Measurements from ENCODE around the gene DIP2B. TPM values are rescaled to one million over a fixed set of nuclear protein-coding genes. Genes with fewer than 3 reads are reported as not detected.

Gene DIP2B
- total RNA-seq, 1 donor from 2014 or later, result 30.2 TPM

DNA sequence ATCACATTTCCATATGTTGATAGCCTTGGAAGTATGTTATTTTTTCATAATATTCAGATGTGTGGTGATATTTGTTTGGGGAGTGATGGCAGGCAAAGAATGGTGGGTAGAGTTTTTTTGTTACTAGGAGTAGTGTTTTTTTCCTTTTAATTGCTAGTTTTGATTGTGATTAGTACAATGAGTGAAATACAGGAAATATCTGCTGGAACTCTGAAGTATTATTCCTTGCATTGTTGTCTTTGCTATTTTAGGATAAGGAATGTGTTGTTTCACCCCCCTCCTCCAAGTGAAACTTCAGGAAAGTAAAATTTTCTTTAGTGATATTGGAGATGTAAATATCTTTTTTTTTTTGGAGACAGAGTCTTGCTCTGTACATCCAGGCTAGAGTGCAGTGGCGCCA is 105.4 kb downstream of the DIP2B start:
- Mint-ChIP-seq H3K9me3 (ENCODE audit: low read depth) (no peaks in the 10 kb centered on the region), H3K4me3 (ENCODE audit: low read depth) (no peak overlapping the region), H3K4me1 (ENCODE audit: low read depth) (peaks cover 8% of the 10 kb centered on the region), H3K36me3 (ENCODE audit: insufficient read depth) (no peaks in the 10 kb centered on the region), H3K27ac (no peak overlapping the region), H3K27me3 (no peaks in the 10 kb centered on the region)
- TF ChIP-seq, protein P1, sequence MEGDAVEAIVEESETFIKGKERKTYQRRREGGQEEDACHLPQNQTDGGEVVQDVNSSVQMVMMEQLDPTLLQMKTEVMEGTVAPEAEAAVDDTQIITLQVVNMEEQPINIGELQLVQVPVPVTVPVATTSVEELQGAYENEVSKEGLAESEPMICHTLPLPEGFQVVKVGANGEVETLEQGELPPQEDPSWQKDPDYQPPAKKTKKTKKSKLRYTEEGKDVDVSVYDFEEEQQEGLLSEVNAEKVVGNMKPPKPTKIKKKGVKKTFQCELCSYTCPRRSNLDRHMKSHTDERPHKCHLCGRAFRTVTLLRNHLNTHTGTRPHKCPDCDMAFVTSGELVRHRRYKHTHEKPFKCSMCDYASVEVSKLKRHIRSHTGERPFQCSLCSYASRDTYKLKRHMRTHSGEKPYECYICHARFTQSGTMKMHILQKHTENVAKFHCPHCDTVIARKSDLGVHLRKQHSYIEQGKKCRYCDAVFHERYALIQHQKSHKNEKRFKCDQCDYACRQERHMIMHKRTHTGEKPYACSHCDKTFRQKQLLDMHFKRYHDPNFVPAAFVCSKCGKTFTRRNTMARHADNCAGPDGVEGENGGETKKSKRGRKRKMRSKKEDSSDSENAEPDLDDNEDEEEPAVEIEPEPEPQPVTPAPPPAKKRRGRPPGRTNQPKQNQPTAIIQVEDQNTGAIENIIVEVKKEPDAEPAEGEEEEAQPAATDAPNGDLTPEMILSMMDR (IDR thresholded peaks at IDR 0.05; ENCODE audit: unreplicated experiment), result no peak
- DNase-seq (ENCODE audit: low spot score, unreplicated experiment), result no peak

DNA sequence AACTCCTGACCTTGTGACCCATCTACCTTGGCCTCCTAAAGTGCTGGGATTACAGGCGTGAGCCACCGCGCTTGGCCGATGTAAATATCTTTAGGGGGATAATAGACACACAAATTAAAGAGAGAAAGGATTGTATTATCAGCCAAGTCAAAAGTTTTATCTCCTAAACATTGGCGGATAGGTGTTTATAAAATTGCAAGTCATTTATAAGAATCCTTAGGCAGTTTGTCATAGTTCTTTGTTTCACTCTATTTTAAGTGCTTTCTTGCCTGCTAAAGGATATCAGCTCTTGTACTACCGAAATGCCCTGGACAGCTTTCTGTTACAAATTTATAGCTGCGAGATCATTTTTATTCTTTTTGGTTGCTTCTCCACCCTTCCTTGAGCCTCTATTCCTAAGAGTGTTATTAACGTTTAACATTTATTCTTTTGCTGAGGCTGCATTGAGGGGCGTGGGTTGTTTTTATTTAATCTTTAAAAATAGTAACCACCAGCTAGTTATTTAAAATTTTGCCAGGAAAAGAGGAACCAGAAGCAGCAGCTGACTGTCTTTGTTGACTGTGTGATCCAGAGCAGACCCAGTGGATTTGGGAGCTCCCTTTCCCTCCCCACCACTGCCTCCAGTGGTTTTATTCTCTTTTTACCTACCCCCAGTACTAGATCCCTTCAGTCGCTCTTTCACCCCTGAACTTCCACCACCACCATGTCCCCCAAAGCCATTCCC is 106.4 kb downstream of the DIP2B start:
- H3K4me1 Mint-ChIP-seq (ENCODE audit: low read depth), result peaks cover 10% of the 10 kb centered on the region
- DNase-seq (ENCODE audit: low spot score, unreplicated experiment), result no peak
- H3K27ac Mint-ChIP-seq, result peak overlapping the region; percentile 71
- no peaks in the 10 kb centered on the region for H3K36me3 Mint-ChIP-seq (ENCODE audit: insufficient read depth)
- TF ChIP-seq, protein P1 (IDR thresholded peaks at IDR 0.05; ENCODE audit: unreplicated experiment), result no peak
- no peak overlapping the region for H3K4me3 Mint-ChIP-seq (ENCODE audit: low read depth)
- no peaks in the 10 kb centered on the region for H3K9me3 Mint-ChIP-seq (ENCODE audit: low read depth)
- no peaks in the 10 kb centered on the region for H3K27me3 Mint-ChIP-seq

- Mint-ChIP-seq H3K27me3 (no peaks in the 10 kb centered on the region), H3K4me1 (ENCODE audit: low read depth) (peaks cover 2% of the 10 kb centered on the region), H3K4me3 (ENCODE audit: low read depth) (no peak overlapping the region), H3K36me3 (ENCODE audit: insufficient read depth) (no peaks in the 10 kb centered on the region), H3K27ac (no peak overlapping the region), H3K9me3 (ENCODE audit: low read depth) (no peaks in the 10 kb centered on the region)
- DNase-seq (ENCODE audit: low spot score, unreplicated experiment), result no peak
- TF ChIP-seq, protein P1 (IDR thresholded peaks at IDR 0.05; ENCODE audit: unreplicated experiment), result no peak
Observed at GRCh38 chr12:50612882-50613281, 108.1 kb downstream of the DIP2B start.

- Mint-ChIP-seq H3K4me1 (ENCODE audit: low read depth) (peaks cover 2% of the 10 kb centered on the region), H3K27ac (no peak overlapping the region), H3K27me3 (no peaks in the 10 kb centered on the region), H3K9me3 (ENCODE audit: low read depth) (no peaks in the 10 kb centered on the region), H3K36me3 (ENCODE audit: insufficient read depth) (no peaks in the 10 kb centered on the region), H3K4me3 (ENCODE audit: low read depth) (no peak overlapping the region)
- DNase-seq (ENCODE audit: low spot score, unreplicated experiment), result no peak
- TF ChIP-seq, protein P1 (IDR thresholded peaks at IDR 0.05; ENCODE audit: unreplicated experiment), result no peak
Observed at GRCh38 chr12:50613463-50613862, 108.7 kb downstream of the DIP2B start.

GRCh38 chr12:50614167-50614759 is 109.5 kb downstream of the DIP2B start:
- no peak overlapping the region for H3K4me3 Mint-ChIP-seq (ENCODE audit: low read depth)
- DNase-seq (ENCODE audit: low spot score, unreplicated experiment), result no peak
- H3K36me3 Mint-ChIP-seq (ENCODE audit: insufficient read depth), result no peaks in the 10 kb centered on the region
- TF ChIP-seq, protein P1 (IDR thresholded peaks at IDR 0.05; ENCODE audit: unreplicated experiment), result no peak
- no peaks in the 10 kb centered on the region for H3K9me3 Mint-ChIP-seq (ENCODE audit: low read depth)
- H3K27me3 Mint-ChIP-seq, result no peaks in the 10 kb centered on the region
- H3K4me1 Mint-ChIP-seq (ENCODE audit: low read depth), result peaks cover 6% of the 10 kb centered on the region
- no peak overlapping the region for H3K27ac Mint-ChIP-seq

Measured in progenitor cell of endocrine pancreas (in vitro differentiated cells).